ENCODE data around the gene GOSR1. TPM values are rescaled to one million over a fixed set of nuclear protein-coding genes. Genes with fewer than 3 reads are reported as not detected.

The GOSR1 gene
- 30.4 and 35.2 TPM in 2 replicates for total RNA-seq

DNA sequence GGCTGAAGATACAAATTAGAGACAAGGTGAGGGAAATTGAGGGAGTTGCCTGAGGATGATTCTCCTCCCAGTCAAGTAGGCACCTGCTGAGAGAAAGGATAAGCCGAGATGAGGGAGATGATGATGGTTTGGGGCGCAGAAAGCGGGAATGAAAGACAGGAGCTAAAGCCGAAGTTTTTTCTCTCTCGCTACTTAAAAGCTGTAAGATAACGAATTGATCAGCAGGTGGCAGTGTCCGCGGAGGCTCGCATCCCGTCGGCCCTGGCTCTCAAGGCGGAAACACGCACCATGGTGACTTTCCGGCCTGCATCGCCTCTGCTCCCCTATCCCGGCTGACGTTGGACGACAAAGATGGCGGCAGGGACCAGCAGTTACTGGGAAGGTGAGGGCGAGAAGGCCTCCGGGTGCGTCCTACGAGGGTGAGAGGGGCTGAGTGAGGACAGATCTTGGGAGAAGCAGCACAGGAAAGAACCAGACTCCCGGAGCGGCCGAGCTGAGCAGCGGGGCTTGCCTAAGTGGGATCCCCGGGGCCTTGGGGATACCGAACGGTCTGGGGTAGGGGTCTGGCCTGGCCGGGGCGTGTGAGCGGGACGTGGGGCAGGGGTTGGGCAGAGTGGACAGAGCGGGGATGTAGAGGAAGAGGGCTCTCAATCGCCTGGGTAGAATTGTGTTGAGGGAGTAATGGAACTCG, at the start of gene GOSR1:
Gene GOSR1 (plus strand): TSS at position 326 of the 691 bp plus-strand sequence. CDS start 26 bp downstream, at position 352.

Other genes with a start within 250 kb of the GOSR1 start
- 0.48 and 0.65 TPM in 2 replicates for gene SLC6A4, start 241.7 kb upstream of the GOSR1 start, total RNA-seq
- 52.4 and 63.0 TPM in 2 replicates for gene BLMH, start 185.5 kb upstream of the GOSR1 start, total RNA-seq
- gene TMIGD1, start 143.4 kb upstream of the GOSR1 start, total RNA-seq = not detected in 2 replicates
- 185 and 248 TPM in 2 replicates for gene CPD, start 98.5 kb upstream of the GOSR1 start, total RNA-seq

Data from vein endothelial cell (primary cell).